SK-N-SH treated with all-trans-retinoic acid at 6 μM for 48 hours (cell line): ENCODE data around the gene CELF4.

Experiments used
- ARNTL ChIP-seq: fragments of 450-650 bp; formaldehyde crosslinking; IDR thresholded peaks from 2 replicates; pipeline ENCODE4 v1.5.0; 2020; ENCODE audit warnings: low read depth, mild to moderate bottlenecking, moderate library complexity, borderline replicate concordance
- BACH2 ChIP-seq: fragments of 250-450 bp; sonication (Bioruptor Pico); IDR thresholded peaks from 2 replicates; pipeline ENCODE4 v1.9.0; 2021; ENCODE audit warnings: mild to moderate bottlenecking, borderline replicate concordance
- ESRRG ChIP-seq: fragments of 250-450 bp; sonication (Bioruptor Pico); IDR thresholded peaks from 2 replicates; pipeline ENCODE4 v1.6.1; 2021; ENCODE audit warnings: mild to moderate bottlenecking
- ISL1 ChIP-seq: fragments of 250-450 bp; sonication (Bioruptor Pico); IDR thresholded peaks from 2 replicates; pipeline ENCODE4 v2.1.2; 2022; ENCODE audit warnings: mild to moderate bottlenecking, moderate library complexity
- OSR1 ChIP-seq: fragments of 250-450 bp; sonication (Bioruptor Pico); IDR thresholded peaks from 2 replicates; pipeline ENCODE4 v1.8.0; 2022; ENCODE audit warnings: moderate library complexity, mild to moderate bottlenecking, inconsistent platforms
- RARB ChIP-seq: fragments of 250-450 bp; sonication (Bioruptor Pico); IDR thresholded peaks from 2 replicates; pipeline ENCODE4 v1.8.0; 2021; ENCODE audit warnings: mild to moderate bottlenecking, moderate library complexity
- TCF4 ChIP-seq: fragments of 250-450 bp; sonication (Bioruptor Pico); IDR thresholded peaks from 2 replicates; pipeline ENCODE4 v1.8.0; 2021; ENCODE audit warnings: mild to moderate bottlenecking, moderate library complexity, borderline replicate concordance
- ZFP3 ChIP-seq: fragments of 250-450 bp; sonication (Bioruptor Pico); IDR thresholded peaks from 2 replicates; pipeline ENCODE4 v1.5.0; 2020; ENCODE audit warnings: mild to moderate bottlenecking, moderate library complexity
- ZFP30 ChIP-seq: fragments of 450-650 bp; formaldehyde crosslinking; IDR thresholded peaks from 2 replicates; pipeline ENCODE4 v1.5.0; 2022; ENCODE audit warnings: mild to moderate bottlenecking, moderate library complexity
- ZNF70 ChIP-seq: fragments of 450-650 bp; formaldehyde crosslinking; IDR thresholded peaks from 2 replicates; pipeline ENCODE4 v1.5.0; 2020; ENCODE audit warnings: mild to moderate bottlenecking, moderate library complexity
- ZNF8 ChIP-seq: fragments of 450-650 bp; formaldehyde crosslinking; IDR thresholded peaks from 2 replicates; pipeline ENCODE4 v1.5.0; 2020; ENCODE audit warnings: mild to moderate bottlenecking, moderate library complexity
- TF ChIP-seq, protein P1 (sequence below): fragments of 250-450 bp; sonication (Bioruptor Pico); IDR thresholded peaks from 2 replicates; pipeline ENCODE4 v1.5.1; 2021; ENCODE audit warnings: mild to moderate bottlenecking, moderate library complexity
- TF ChIP-seq, protein P2 (sequence below): fragments of 250-450 bp; sonication (Bioruptor Pico); IDR thresholded peaks from 2 replicates; pipeline ENCODE4 v1.8.0; 2020; ENCODE audit warnings: mild to moderate bottlenecking, moderate library complexity, borderline replicate concordance

DNA sequence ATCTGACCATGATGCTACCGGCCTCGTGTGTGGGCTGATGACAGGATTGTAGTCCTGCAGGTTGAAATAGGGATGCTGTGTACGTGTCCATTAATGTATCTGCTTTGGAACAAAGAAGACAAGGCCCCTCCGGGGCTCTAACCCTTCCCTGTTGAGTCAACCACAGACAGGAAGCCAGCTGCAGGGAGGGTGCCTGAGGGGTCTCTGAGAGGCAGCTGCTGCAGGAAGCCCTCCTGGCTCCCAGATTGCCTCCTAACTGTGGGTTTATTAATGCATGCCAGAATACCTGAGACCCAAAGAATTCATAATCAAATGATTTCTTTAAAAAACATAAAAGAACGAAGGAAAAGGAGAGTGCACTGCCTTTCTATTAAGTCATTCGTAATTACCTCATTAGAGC lies 140.4 kb downstream of the CELF4 start:
- TF ChIP-seq, protein P1, sequence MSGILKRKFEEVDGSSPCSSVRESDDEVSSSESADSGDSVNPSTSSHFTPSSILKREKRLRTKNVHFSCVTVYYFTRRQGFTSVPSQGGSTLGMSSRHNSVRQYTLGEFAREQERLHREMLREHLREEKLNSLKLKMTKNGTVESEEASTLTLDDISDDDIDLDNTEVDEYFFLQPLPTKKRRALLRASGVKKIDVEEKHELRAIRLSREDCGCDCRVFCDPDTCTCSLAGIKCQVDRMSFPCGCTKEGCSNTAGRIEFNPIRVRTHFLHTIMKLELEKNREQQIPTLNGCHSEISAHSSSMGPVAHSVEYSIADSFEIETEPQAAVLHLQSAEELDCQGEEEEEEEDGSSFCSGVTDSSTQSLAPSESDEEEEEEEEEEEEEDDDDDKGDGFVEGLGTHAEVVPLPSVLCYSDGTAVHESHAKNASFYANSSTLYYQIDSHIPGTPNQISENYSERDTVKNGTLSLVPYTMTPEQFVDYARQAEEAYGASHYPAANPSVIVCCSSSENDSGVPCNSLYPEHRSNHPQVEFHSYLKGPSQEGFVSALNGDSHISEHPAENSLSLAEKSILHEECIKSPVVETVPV = no peak
- TF ChIP-seq, protein P2, sequence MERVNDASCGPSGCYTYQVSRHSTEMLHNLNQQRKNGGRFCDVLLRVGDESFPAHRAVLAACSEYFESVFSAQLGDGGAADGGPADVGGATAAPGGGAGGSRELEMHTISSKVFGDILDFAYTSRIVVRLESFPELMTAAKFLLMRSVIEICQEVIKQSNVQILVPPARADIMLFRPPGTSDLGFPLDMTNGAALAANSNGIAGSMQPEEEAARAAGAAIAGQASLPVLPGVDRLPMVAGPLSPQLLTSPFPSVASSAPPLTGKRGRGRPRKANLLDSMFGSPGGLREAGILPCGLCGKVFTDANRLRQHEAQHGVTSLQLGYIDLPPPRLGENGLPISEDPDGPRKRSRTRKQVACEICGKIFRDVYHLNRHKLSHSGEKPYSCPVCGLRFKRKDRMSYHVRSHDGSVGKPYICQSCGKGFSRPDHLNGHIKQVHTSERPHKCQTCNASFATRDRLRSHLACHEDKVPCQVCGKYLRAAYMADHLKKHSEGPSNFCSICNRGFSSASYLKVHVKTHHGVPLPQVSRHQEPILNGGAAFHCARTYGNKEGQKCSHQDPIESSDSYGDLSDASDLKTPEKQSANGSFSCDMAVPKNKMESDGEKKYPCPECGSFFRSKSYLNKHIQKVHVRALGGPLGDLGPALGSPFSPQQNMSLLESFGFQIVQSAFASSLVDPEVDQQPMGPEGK (CRISPR knock-in tag) = no peak
- TF ChIP-seq ISL1 (CRISPR knock-in tag) (no peak), RARB (CRISPR knock-in tag) (no peak), BACH2 (CRISPR knock-in tag) (no peak), ARNTL (CRISPR knock-in tag) (no peak), ZFP30 (CRISPR knock-in tag) (no peak), TCF4 (CRISPR knock-in tag) (no peak), ZFP3 (CRISPR knock-in tag) (no peak), ZNF70 (no peak), ZNF8 (CRISPR knock-in tag) (no peak), OSR1 (CRISPR knock-in tag) (no peak), ESRRG (CRISPR knock-in tag) (no peak)
